Smooth muscle cell of the coronary artery (primary cell): Measurements from ENCODE around the gene TSG101. TPM values are rescaled to one million over a fixed set of nuclear protein-coding genes. Genes with fewer than 3 reads are reported as not detected.

ENCODE experiments used
- total RNA-seq: library from RNA; depleted of rRNA; stranded (reverse); fragments of >200 nt; gene quantifications from 2 replicates; pipeline ENCODE4 v1.2.3, GENCODE V29; 2014; ENCODE audit warnings: low replicate concordance

TSG101 gene
- 53.7 and 56.7 TPM in 2 replicates for total RNA-seq

GRCh38 chr11:18526521-18527296 is at the start of gene TSG101:
TSS of gene TSG101 (minus strand) at chr11:18526942. CDS start at chr11:18526816, 126 bp downstream.

GRCh38 chr11:18455686-18456372 is 70.9 kb downstream of the TSG101 start, which contains the start of gene LDHAL6A:
TSS of gene LDHAL6A (plus strand) at chr11:18455856. CDS start at chr11:18456681, 825 bp downstream.

Other genes with a start within 250 kb of the TSG101 start
- gene HPS5, start 204.8 kb downstream of the TSG101 start, total RNA-seq, result 21.2 and 97.6 TPM in 2 replicates
- gene GTF2H1, start 204.4 kb downstream of the TSG101 start, total RNA-seq, result 35.2 and 49.8 TPM in 2 replicates
- 462 and 692 TPM in 2 replicates for gene LDHA, start 132.4 kb downstream of the TSG101 start, total RNA-seq
- gene LDHC, start 114.6 kb downstream of the TSG101 start, total RNA-seq, result not detected in 2 replicates
- gene LDHAL6A, start 71.1 kb downstream of the TSG101 start, total RNA-seq, result not detected in 2 replicates
- 14.4 and 18.6 TPM in 2 replicates for gene UEVLD, start 61.8 kb upstream of the TSG101 start, total RNA-seq
- gene MISFA, start 72.8 kb upstream of the TSG101 start, total RNA-seq, result 1.4 and 1.8 TPM in 2 replicates
- 6.9 and 13.8 TPM in 2 replicates for gene SPTY2D1, start 107.4 kb upstream of the TSG101 start, total RNA-seq
- gene TMEM86A, start 171.8 kb upstream of the TSG101 start, total RNA-seq, result 0.47 and 0.68 TPM in 2 replicates
- under 0.01 and 0.23 TPM in 2 replicates for gene IGSF22, start 199.2 kb upstream of the TSG101 start, total RNA-seq